IPS DF 4.7 (cell line): ENCODE measurements around the gene PTPRD.

Source experiments
- DNase-seq: peaks from one replicate; pipeline ENCODE4 v3.0.0-alpha.2; 2013; ENCODE audit warnings: low spot score; ENCODE audit errors: extremely low read depth

Gene PTPRD

GRCh38 chr9:8365029-8365428 is 2247.8 kb downstream of the PTPRD start:
- DNase-seq, result no peak

- DNase-seq, result no peak
These were observed 2248.6 kb downstream of the PTPRD start for GRCh38 chr9:8364026-8364752.

- no peak for DNase-seq
These were observed 2250.6 kb downstream of the PTPRD start for GRCh38 chr9:8362250-8362649.

GRCh38 chr9:8361364-8361763 is 2251.4 kb downstream of the PTPRD start:
- DNase-seq, result no peak

- DNase-seq, result no peak
These were observed 2256.4 kb downstream of the PTPRD start for GRCh38 chr9:8356406-8356805.

- no peak for DNase-seq
These were observed 2261.4 kb downstream of the PTPRD start for GRCh38 chr9:8351436-8351835.

GRCh38 chr9:8349901-8350300 is 2262.9 kb downstream of the PTPRD start:
- no peak for DNase-seq

- DNase-seq, result no peak
These were observed 2263.4 kb downstream of the PTPRD start for GRCh38 chr9:8349376-8349775.

GRCh38 chr9:8348756-8349155 is 2264.0 kb downstream of the PTPRD start:
- no peak for DNase-seq

- no peak for DNase-seq
These were observed 2266.5 kb downstream of the PTPRD start for GRCh38 chr9:8346296-8346695.

GRCh38 chr9:8338767-8339510 is 2273.9 kb downstream of the PTPRD start:
- DNase-seq, result no peak

- DNase-seq, result no peak
These were observed 2274.7 kb downstream of the PTPRD start for GRCh38 chr9:8337834-8338766.

- DNase-seq, result no peak
These were observed 2279.9 kb downstream of the PTPRD start for GRCh38 chr9:8332871-8333270.

- DNase-seq, result no peak
These were observed 2280.5 kb downstream of the PTPRD start for GRCh38 chr9:8332331-8332650.

GRCh38 chr9:8331507-8332330 is 2281.1 kb downstream of the PTPRD start:
- no peak for DNase-seq

GRCh38 chr9:8329561-8330283 is 2283.1 kb downstream of the PTPRD start:
- no peak for DNase-seq

GRCh38 chr9:8315211-8315610 is 2297.6 kb downstream of the PTPRD start:
- DNase-seq, result no peak

- no peak for DNase-seq
These were observed 2303.5 kb downstream of the PTPRD start for GRCh38 chr9:8309258-8309657.

GRCh38 chr9:8304720-8305119 is 2308.1 kb downstream of the PTPRD start:
- DNase-seq, result no peak

- no peak for DNase-seq
These were observed 2311.5 kb downstream of the PTPRD start for GRCh38 chr9:8301296-8301695.
